OCI-LY3 (cell line): ENCODE results near the gene FMO5.

Experiments used
- H2AFZ ChIP-seq: fragments of 200-600, 300-600 bp; shearing (Covaris generic); 2 replicates; pipeline ENCODE4 v1.6.0; 2014; ENCODE audit warnings: antibody characterized with exemption, low read depth, low read length
- H3K27ac ChIP-seq: fragments of 200-600, 300-600 bp; sonication (generic); 2 replicates; pipeline ENCODE4 v1.5.1; 2014; ENCODE audit warnings: mild to moderate bottlenecking, low read length, moderate library complexity, mixed read lengths
- H3K27me3 ChIP-seq: fragments of 200-600, 300-600 bp; sonication (generic); 2 replicates; pipeline ENCODE4 v1.6.1; 2014; ENCODE audit warnings: low read depth, low read length, mixed read lengths
- H3K36me3 ChIP-seq: fragments of 200-600, 300-600 bp; sonication (generic); replicated peaks from 2 replicates; pipeline ENCODE3; 2014; ENCODE audit warnings: low read depth, low read length, mixed read lengths
- H3K4me1 ChIP-seq: fragments of 300-600, 200-600 bp; sonication (generic); 2 replicates; pipeline ENCODE4 v1.6.1; 2014; ENCODE audit warnings: low read length, mixed read lengths
- H3K4me2 ChIP-seq: fragments of 200-600, 300-600 bp; sonication (generic); 2 replicates; pipeline ENCODE4 v1.6.1; 2014; ENCODE audit warnings: low read length, mixed read lengths
- H3K4me3 ChIP-seq: fragments of 300-600, 200-600 bp; sonication (generic); 2 replicates; pipeline ENCODE4 v1.5.1; 2014; ENCODE audit warnings: antibody characterized with exemption, mild to moderate bottlenecking, low read length, moderate library complexity
- H3K79me2 ChIP-seq: fragments of 300-600, 200-600 bp; shearing (Covaris generic); 2 replicates; pipeline ENCODE4 v1.6.1; 2014; ENCODE audit warnings: mild to moderate bottlenecking, low read length, mixed read lengths
- H3K9ac ChIP-seq: fragments of 300-600, 200-600 bp; shearing (Covaris generic); 2 replicates; pipeline ENCODE4 v1.6.0; 2014; ENCODE audit warnings: mild to moderate bottlenecking, low read length, moderate library complexity
- H3K9me3 ChIP-seq: fragments of 200-600, 300-600 bp; shearing (Covaris generic); 2 replicates; pipeline ENCODE4 v1.6.1; 2014; ENCODE audit warnings: low read length, mixed read lengths; ENCODE audit not compliant: insufficient read depth
- H4K20me1 ChIP-seq: fragments of 200-600, 300-600 bp; sonication (generic); 2 replicates; pipeline ENCODE4 v1.6.1; 2016; ENCODE audit warnings: low read length, mixed read lengths; ENCODE audit not compliant: insufficient read depth
- CTCF ChIP-seq: fragments of 200-600, 300-600 bp; sonication (generic); IDR thresholded peaks from 2 replicates; pipeline ENCODE4 v1.5.1; 2014; ENCODE audit warnings: antibody characterized with exemption, low read length, low read depth
- EZH2phosphoT487 ChIP-seq: fragments of 200-600 bp; shearing (Covaris generic); IDR thresholded peaks from 2 replicates; pipeline ENCODE4 v1.6.1; 2018; ENCODE audit warnings: antibody characterized with exemption, mixed run types, low read depth

FMO5 gene

GRCh38 chr1:147152772-147153171, 72.4 kb downstream of the FMO5 start:
- H3K9ac ChIP-seq, result no peak overlapping the region
- H3K4me3 ChIP-seq, result no peak overlapping the region
- no peaks in the 10 kb centered on the region for H4K20me1 ChIP-seq
- no peaks in the 10 kb centered on the region for H3K79me2 ChIP-seq
- H3K27me3 ChIP-seq, result no peaks in the 10 kb centered on the region
- H2AFZ ChIP-seq, result no peak overlapping the region
- H3K4me1 ChIP-seq, result no peaks in the 10 kb centered on the region
- no peak overlapping the region for H3K4me2 ChIP-seq
- no peaks in the 10 kb centered on the region for H3K9me3 ChIP-seq
- TF ChIP-seq EZH2phosphoT487 (no peak), CTCF (no peak)
- no peak overlapping the region for H3K27ac ChIP-seq
- peaks cover 14% of the 10 kb centered on the region for H3K36me3 ChIP-seq

GRCh38 chr1:147151244-147151643, 73.9 kb downstream of the FMO5 start:
- Histone ChIP-seq H2AFZ (no peak overlapping the region), H3K4me3 (no peak overlapping the region), H3K4me1 (no peaks in the 10 kb centered on the region), H3K4me2 (no peak overlapping the region), H4K20me1 (no peaks in the 10 kb centered on the region), H3K9ac (no peak overlapping the region), H3K27me3 (no peaks in the 10 kb centered on the region), H3K36me3 (peaks cover 6% of the 10 kb centered on the region), H3K27ac (no peak overlapping the region), H3K9me3 (no peaks in the 10 kb centered on the region), H3K79me2 (no peaks in the 10 kb centered on the region)
- no peak for TF ChIP-seq CTCF
- TF ChIP-seq EZH2phosphoT487, result no peak

- H3K27me3 ChIP-seq, result peaks cover 22% of the 10 kb centered on the region
- no peak overlapping the region for H3K27ac ChIP-seq
- H4K20me1 ChIP-seq, result no peaks in the 10 kb centered on the region
- H3K9ac ChIP-seq, result no peak overlapping the region
- no peak overlapping the region for H3K4me2 ChIP-seq
- no peaks in the 10 kb centered on the region for H3K4me1 ChIP-seq
- TF ChIP-seq CTCF, result no peak
- TF ChIP-seq EZH2phosphoT487, result no peak
- no peaks in the 10 kb centered on the region for H3K36me3 ChIP-seq
- H3K4me3 ChIP-seq, result no peak overlapping the region
- H3K79me2 ChIP-seq, result no peaks in the 10 kb centered on the region
- H3K9me3 ChIP-seq, result no peaks in the 10 kb centered on the region
- no peak overlapping the region for H2AFZ ChIP-seq
Measured at GRCh38 chr1:147142886-147143285, 82.3 kb downstream of the FMO5 start.
